ENCODE results near the gene SOX18. TPM values are rescaled to one million over a fixed set of nuclear protein-coding genes. Genes with fewer than 3 reads are reported as not detected.
A peak's percentile ranks its signal among the peaks of the same experiment; 100 is the strongest.

The SOX18 gene
- polyA plus RNA-seq, 1 experiment: not detected

- no peak for DNase-seq (ENCODE audit: low read depth)
- POLR2A ChIA-PET: no interaction called here
- H3K36me3 ChIP-seq (ENCODE audit: control insufficient read depth, insufficient read depth, low read length): peaks cover 3% of the 10 kb centered on the region; the same call in 1 of the 2 replicates
- H3K27me3 ChIP-seq (ENCODE audit: control insufficient read depth, insufficient read depth, low read length): no peaks in the 10 kb centered on the region
- TF ChIP-seq, protein P1, sequence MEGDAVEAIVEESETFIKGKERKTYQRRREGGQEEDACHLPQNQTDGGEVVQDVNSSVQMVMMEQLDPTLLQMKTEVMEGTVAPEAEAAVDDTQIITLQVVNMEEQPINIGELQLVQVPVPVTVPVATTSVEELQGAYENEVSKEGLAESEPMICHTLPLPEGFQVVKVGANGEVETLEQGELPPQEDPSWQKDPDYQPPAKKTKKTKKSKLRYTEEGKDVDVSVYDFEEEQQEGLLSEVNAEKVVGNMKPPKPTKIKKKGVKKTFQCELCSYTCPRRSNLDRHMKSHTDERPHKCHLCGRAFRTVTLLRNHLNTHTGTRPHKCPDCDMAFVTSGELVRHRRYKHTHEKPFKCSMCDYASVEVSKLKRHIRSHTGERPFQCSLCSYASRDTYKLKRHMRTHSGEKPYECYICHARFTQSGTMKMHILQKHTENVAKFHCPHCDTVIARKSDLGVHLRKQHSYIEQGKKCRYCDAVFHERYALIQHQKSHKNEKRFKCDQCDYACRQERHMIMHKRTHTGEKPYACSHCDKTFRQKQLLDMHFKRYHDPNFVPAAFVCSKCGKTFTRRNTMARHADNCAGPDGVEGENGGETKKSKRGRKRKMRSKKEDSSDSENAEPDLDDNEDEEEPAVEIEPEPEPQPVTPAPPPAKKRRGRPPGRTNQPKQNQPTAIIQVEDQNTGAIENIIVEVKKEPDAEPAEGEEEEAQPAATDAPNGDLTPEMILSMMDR (IDR thresholded peaks at IDR 0.05; ENCODE audit: insufficient read depth, low read depth, low read length): no peak
- CTCF ChIA-PET: interaction anchor here (0.8 to 3.4 kb wide), 3 partner anchors 8 to 28 kb away, joined by 5 to 17 read pairs (median 8); no protein-coding TSS in a partner anchor
- no peak overlapping the region for H3K4me3 ChIP-seq (ENCODE audit: low read depth, low read length)
These were observed 17.7 kb upstream of the SOX18 start for GRCh38 chr20:64067005-64067632.

- Histone ChIP-seq H3K4me3 (ENCODE audit: low read depth, low read length) (no peak overlapping the region), H3K36me3 (ENCODE audit: control insufficient read depth, insufficient read depth, low read length) (no peaks in the 10 kb centered on the region), H3K27me3 (ENCODE audit: control insufficient read depth, insufficient read depth, low read length) (no peaks in the 10 kb centered on the region)
- peak; percentile 44 for DNase-seq (ENCODE audit: low read depth)
- CTCF ChIA-PET: interaction anchor here (0.5 to 1.3 kb wide), 7 partner anchors 9 to 171 kb away, joined by 3 to 6 read pairs (median 3); partner anchors contain the start of genes DNAJC5 and PRPF6
- POLR2A ChIA-PET: no interaction called here
- TF ChIP-seq, protein P1 (IDR thresholded peaks at IDR 0.05; ENCODE audit: insufficient read depth, low read depth, low read length): no peak
These were observed 16.5 kb upstream of the SOX18 start for GRCh38 chr20:64065974-64066343.

DNA sequence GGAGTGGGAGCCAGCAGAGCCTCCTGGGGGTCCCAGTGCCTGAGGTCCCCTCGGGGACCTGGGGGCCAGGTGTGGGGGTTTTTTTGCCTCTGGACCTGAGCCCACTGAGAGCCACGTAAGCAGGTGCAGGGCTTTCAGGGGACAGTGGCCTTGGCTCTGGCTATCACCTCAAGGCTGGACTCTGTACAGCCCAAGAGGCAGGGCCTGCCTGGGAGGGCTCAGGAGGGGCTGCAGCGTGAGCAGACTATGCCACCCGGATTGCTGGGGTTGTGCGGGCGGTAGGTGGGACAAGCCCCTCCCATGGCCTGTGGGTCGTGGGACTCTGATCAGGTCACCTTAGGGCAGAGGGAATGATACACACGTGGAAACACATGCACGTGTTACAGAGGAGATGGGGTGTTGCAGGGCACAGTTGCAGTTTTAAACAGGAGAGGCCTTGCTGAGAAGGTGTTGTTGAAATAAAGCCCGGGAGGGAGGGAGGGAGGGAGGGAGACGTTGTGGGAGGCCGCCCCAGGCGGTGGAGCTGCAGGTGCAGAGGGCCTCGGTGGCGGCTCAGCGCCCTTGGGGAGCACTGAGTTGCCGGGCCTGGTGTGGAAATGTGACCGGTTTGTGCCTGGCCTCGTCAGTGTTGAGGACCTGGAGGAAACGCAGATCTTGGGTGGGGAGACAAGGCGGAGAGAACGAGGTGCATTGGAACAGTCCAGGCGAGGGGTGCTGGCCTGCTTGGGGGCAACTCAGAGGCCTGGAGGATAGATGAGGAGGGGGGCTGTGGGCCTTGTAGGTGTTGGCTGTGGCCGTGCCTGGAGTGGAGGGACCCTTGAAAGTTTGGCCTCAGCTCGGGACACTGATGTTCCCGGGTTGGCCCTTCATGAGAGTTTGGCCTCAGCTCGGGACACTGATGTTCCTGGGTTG lies 15.9 kb upstream of the SOX18 start:
- ChIA-PET POLR2A (no interaction called here), CTCF (interaction anchor here (0.9 to 1.9 kb wide), 6 partner anchors 18 to 88 kb away, joined by 3 to 6 read pairs (median 4); partner anchors contain the start of gene PRPF6)
- Histone ChIP-seq H3K4me3 (ENCODE audit: low read depth, low read length) (no peak overlapping the region), H3K27me3 (ENCODE audit: control insufficient read depth, insufficient read depth, low read length) (no peaks in the 10 kb centered on the region), H3K36me3 (ENCODE audit: control insufficient read depth, insufficient read depth, low read length) (no peaks in the 10 kb centered on the region)
- no peak for DNase-seq (ENCODE audit: low read depth)
- TF ChIP-seq, protein P1 (IDR thresholded peaks at IDR 0.05; ENCODE audit: insufficient read depth, low read depth, low read length): no peak

DNA sequence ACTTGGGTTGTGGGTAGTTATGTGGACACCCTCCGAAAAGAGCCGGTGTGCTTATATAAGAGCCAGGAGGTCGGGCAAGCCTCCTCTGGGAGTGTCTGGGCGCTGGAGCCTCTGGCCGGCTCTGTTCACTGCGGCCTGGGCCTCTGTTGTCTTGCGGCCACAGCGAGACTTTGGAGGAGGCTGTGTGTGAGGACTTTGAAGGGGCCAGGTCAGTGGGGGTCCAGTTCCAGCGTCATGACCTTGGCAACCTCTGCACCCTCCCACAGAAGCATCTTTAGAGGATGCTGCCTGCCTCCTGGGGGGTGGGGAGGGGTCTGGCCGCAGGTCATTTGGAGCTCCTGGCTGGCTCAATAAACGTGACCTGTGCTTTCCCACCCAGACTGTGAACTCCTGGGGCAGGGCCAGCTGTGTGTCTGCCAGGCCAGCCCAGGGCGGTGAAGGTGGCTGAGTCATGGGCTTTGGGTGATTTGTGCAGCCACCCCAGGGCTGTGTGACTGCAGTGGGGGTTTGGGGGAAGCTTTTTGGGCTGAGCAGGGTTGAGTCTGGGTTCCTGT lies 14.8 kb upstream of the SOX18 start:
- H3K4me3 ChIP-seq (ENCODE audit: low read depth, low read length): peak overlapping the region; percentile 83
- DNase-seq (ENCODE audit: low read depth): peak; percentile 10
- no peaks in the 10 kb centered on the region for H3K27me3 ChIP-seq (ENCODE audit: control insufficient read depth, insufficient read depth, low read length)
- H3K36me3 ChIP-seq (ENCODE audit: control insufficient read depth, insufficient read depth, low read length): no peaks in the 10 kb centered on the region
- ChIA-PET CTCF (interaction anchor here (1.9 kb wide), 1 partner anchor 56 kb away, joined by 6 read pairs; no protein-coding TSS in a partner anchor), POLR2A (no interaction called here)
- TF ChIP-seq, protein P1 (IDR thresholded peaks at IDR 0.05; ENCODE audit: insufficient read depth, low read depth, low read length): no peak
